SJCRH30 (cell line): ENCODE results near the gene MARK1. TPM values are rescaled to one million over a fixed set of nuclear protein-coding genes. Genes with fewer than 3 reads are reported as not detected.
"Not testable (repeated sequence)": the region's sequence is repeated elsewhere in the genome, so short reads cannot be mapped to it uniquely, and the experiment has no call there.

Experiments used
- DNase-seq, 2 experiments: peaks; one replicate each; pipeline ENCODE4 v3.0.0-alpha.2; 2015 to 2020
- H3K27ac ChIP-seq: fragments of 250-450 bp; sonication (Bioruptor Pico); 2 replicates; pipeline ENCODE4 v1.5.1; 2020; ENCODE audit warnings: mild to moderate bottlenecking, moderate library complexity
- H3K27me3 ChIP-seq: fragments of 250-450 bp; sonication (Bioruptor Pico); 2 replicates; pipeline ENCODE4 v1.5.1; 2020; ENCODE audit warnings: mild to moderate bottlenecking, moderate library complexity
- H3K36me3 ChIP-seq: fragments of 250-450 bp; sonication (Bioruptor Pico); 2 replicates; pipeline ENCODE4 v1.5.1; 2020; ENCODE audit warnings: mild to moderate bottlenecking, moderate library complexity
- H3K4me1 ChIP-seq: fragments of 250-450 bp; sonication (Bioruptor Pico); 2 replicates; pipeline ENCODE4 v1.5.1; 2020; ENCODE audit warnings: mild to moderate bottlenecking, moderate library complexity
- H3K4me3 ChIP-seq: fragments of 250-450 bp; sonication (Bioruptor Pico); 2 replicates; pipeline ENCODE4 v1.5.1; 2020; ENCODE audit warnings: mild to moderate bottlenecking, moderate library complexity
- H3K9me3 ChIP-seq: fragments of 250-450 bp; sonication (Bioruptor Pico); replicated peaks from 2 replicates; pipeline ENCODE4 v1.5.1; 2020; ENCODE audit warnings: mild to moderate bottlenecking, moderate library complexity
- total RNA-seq: library from RNA; depleted of rRNA; stranded (reverse); fragments of >200 nt; shearing (Covaris generic); gene quantifications from 2 replicates; pipeline ENCODE4 v1.2.3, GENCODE V29; 2014

The MARK1 gene
- total RNA-seq, 1 experiment from 2014 or later = 8.7 TPM

GRCh38 chr1:220682901-220683576 lies 155.1 kb downstream of the MARK1 start:
- no peak overlapping the region for H3K4me3 ChIP-seq
- H3K27ac ChIP-seq = no peak overlapping the region
- H3K4me1 ChIP-seq = 0 out of 2 replicates have a peak, but pooled peaks cover 2% of the 10 kb centered on the region
- no peak for DNase-seq
- peaks cover 3% of the 10 kb centered on the region; the same call in 1 of the 2 replicates for H3K27me3 ChIP-seq
- no peaks in the 10 kb centered on the region for H3K9me3 ChIP-seq
- no peaks in the 10 kb centered on the region for H3K36me3 ChIP-seq

- not testable (repeated sequence) for H3K27ac ChIP-seq, DNase-seq, H3K4me1 ChIP-seq, H3K9me3 ChIP-seq, H3K4me3 ChIP-seq, H3K36me3 ChIP-seq, H3K27me3 ChIP-seq
Measured at GRCh38 chr1:220683716-220684115, 155.8 kb downstream of the MARK1 start.

- 0 out of 2 replicates have a peak, but pooled peaks cover 2% of the 10 kb centered on the region for H3K4me1 ChIP-seq
- H3K27me3 ChIP-seq = peaks cover 3% of the 10 kb centered on the region; the same call in 1 of the 2 replicates
- no peak overlapping the region for H3K4me3 ChIP-seq
- no peaks in the 10 kb centered on the region for H3K36me3 ChIP-seq
- H3K27ac ChIP-seq = no peak overlapping the region
- DNase-seq = no peak
- no peaks in the 10 kb centered on the region for H3K9me3 ChIP-seq
Measured at GRCh38 chr1:220684890-220685289, 157.0 kb downstream of the MARK1 start.

GRCh38 chr1:220685879-220686278 lies 157.9 kb downstream of the MARK1 start:
- H3K36me3 ChIP-seq = no peaks in the 10 kb centered on the region
- DNase-seq = no peak
- peaks cover 6% of the 10 kb centered on the region; the same call in 1 of the 2 replicates for H3K27me3 ChIP-seq
- no peaks in the 10 kb centered on the region for H3K9me3 ChIP-seq
- H3K4me1 ChIP-seq = 0 out of 2 replicates have a peak, but pooled peaks cover 2% of the 10 kb centered on the region
- H3K4me3 ChIP-seq = no peak overlapping the region
- H3K27ac ChIP-seq = no peak overlapping the region

- no peak overlapping the region for H3K4me3 ChIP-seq
- H3K36me3 ChIP-seq = no peaks in the 10 kb centered on the region
- H3K27ac ChIP-seq = no peak overlapping the region
- peaks cover 3% of the 10 kb centered on the region; the same call in 1 of the 2 replicates for H3K27me3 ChIP-seq
- no peak for DNase-seq
- H3K4me1 ChIP-seq = no peaks in the 10 kb centered on the region
- no peaks in the 10 kb centered on the region for H3K9me3 ChIP-seq
Measured at GRCh38 chr1:220687809-220688208, 159.9 kb downstream of the MARK1 start.

GRCh38 chr1:220689666-220690065 lies 161.7 kb downstream of the MARK1 start:
- Histone ChIP-seq H3K27ac (no peak overlapping the region), H3K36me3 (no peaks in the 10 kb centered on the region), H3K4me1 (no peaks in the 10 kb centered on the region), H3K9me3 (no peaks in the 10 kb centered on the region), H3K27me3 (peaks cover 3% of the 10 kb centered on the region; the same call in 1 of the 2 replicates), H3K4me3 (peak overlapping the region; percentile 62)
- DNase-seq = no peak

- Histone ChIP-seq H3K27me3 (peaks cover 3% of the 10 kb centered on the region; the same call in 1 of the 2 replicates), H3K27ac (no peak within 1 kb of the TSS), H3K4me1 (no peaks in the 10 kb centered on the region), H3K9me3 (no peaks in the 10 kb centered on the region), H3K4me3 (peak within 1 kb of the TSS; percentile 62), H3K36me3 (no peaks in the 10 kb centered on the region)
- peak; percentile 56 to 80 for DNase-seq
Measured at GRCh38 chr1:220690140-220691052, 162.5 kb downstream of the MARK1 start, which contains the start of gene C1orf115. C1orf115 (plus strand) TSS chr1:220690363; CDS start chr1:220690403, 40 bp downstream.

GRCh38 chr1:220691053-220691684 lies 163.2 kb downstream of the MARK1 start:
- no peak for DNase-seq
- Histone ChIP-seq H3K4me3 (no peak overlapping the region), H3K9me3 (no peaks in the 10 kb centered on the region), H3K27me3 (peaks cover 3% of the 10 kb centered on the region; the same call in 1 of the 2 replicates), H3K4me1 (no peaks in the 10 kb centered on the region), H3K36me3 (no peaks in the 10 kb centered on the region), H3K27ac (no peak overlapping the region)

GRCh38 chr1:220692436-220693228 lies 164.7 kb downstream of the MARK1 start:
- no peaks in the 10 kb centered on the region for H3K4me1 ChIP-seq
- no peak overlapping the region for H3K27ac ChIP-seq
- H3K9me3 ChIP-seq = no peaks in the 10 kb centered on the region
- no peak for DNase-seq
- H3K4me3 ChIP-seq = no peak overlapping the region
- H3K36me3 ChIP-seq = no peaks in the 10 kb centered on the region
- 0 out of 2 replicates have a peak, but pooled peaks cover 3% of the 10 kb centered on the region for H3K27me3 ChIP-seq

- Histone ChIP-seq H3K4me1 (peaks cover 11% of the 10 kb centered on the region), H3K27me3 (0 out of 2 replicates have a peak, but pooled peaks cover 3% of the 10 kb centered on the region), H3K36me3 (no peaks in the 10 kb centered on the region), H3K9me3 (no peaks in the 10 kb centered on the region), H3K27ac (no peak overlapping the region), H3K4me3 (no peak overlapping the region)
- no peak for DNase-seq
Measured at GRCh38 chr1:220694866-220695382, 167.0 kb downstream of the MARK1 start.

- H3K27ac ChIP-seq = no peak overlapping the region
- no peak for DNase-seq
- H3K4me1 ChIP-seq = peaks cover 16% of the 10 kb centered on the region
- H3K4me3 ChIP-seq = no peak overlapping the region
- no peaks in the 10 kb centered on the region for H3K9me3 ChIP-seq
- 0 out of 2 replicates have a peak, but pooled peaks cover 3% of the 10 kb centered on the region for H3K27me3 ChIP-seq
- H3K36me3 ChIP-seq = no peaks in the 10 kb centered on the region
Measured at GRCh38 chr1:220695426-220695825, 167.5 kb downstream of the MARK1 start.

GRCh38 chr1:220696226-220696862 lies 168.4 kb downstream of the MARK1 start:
- no peak for DNase-seq
- no peak overlapping the region for H3K27ac ChIP-seq
- H3K9me3 ChIP-seq = no peaks in the 10 kb centered on the region
- H3K36me3 ChIP-seq = no peaks in the 10 kb centered on the region
- H3K4me1 ChIP-seq = peaks cover 21% of the 10 kb centered on the region
- H3K4me3 ChIP-seq = no peak overlapping the region
- no peaks in the 10 kb centered on the region for H3K27me3 ChIP-seq

GRCh38 chr1:220696863-220697231 lies 168.9 kb downstream of the MARK1 start:
- Histone ChIP-seq H3K4me1 (peaks cover 22% of the 10 kb centered on the region), H3K4me3 (no peak overlapping the region), H3K9me3 (no peaks in the 10 kb centered on the region), H3K27ac (no peak overlapping the region), H3K36me3 (no peaks in the 10 kb centered on the region), H3K27me3 (no peaks in the 10 kb centered on the region)
- no peak for DNase-seq
